HEK293T (cell line): ENCODE measurements around the gene TMEM131L.
"Not testable (repeated sequence)": the region's sequence is repeated elsewhere in the genome, so short reads cannot be mapped to it uniquely, and the experiment has no call there.

Experiments used
- CTCF ChIA-PET: fragments of 350-600 bp; formaldehyde crosslinking; extraction: SDS; loops from one replicate; lab custom pipeline; 2021; ENCODE audit warnings: antibody characterized with exemption, inconsistent platforms; lab: Yijun Ruan, JAX
- POLR2A ChIA-PET: fragments of 350-600 bp; formaldehyde crosslinking; extraction: SDS; loops from one replicate; lab custom pipeline; 2020; ENCODE audit warnings: antibody characterized with exemption, inconsistent platforms; lab: Yijun Ruan, JAX
- DNase-seq: peaks from one replicate; pipeline ENCODE4 v3.0.0; 2012; ENCODE audit warnings: mixed read lengths; ENCODE audit errors: extremely low spot score
- ARNT ChIP-seq: fragments of 450-650 bp; IDR thresholded peaks from 2 replicates; pipeline ENCODE4 v1.6.1; 2017; ENCODE audit warnings: mild to moderate bottlenecking
- BHLHE40 ChIP-seq: fragments of 450-650 bp; IDR thresholded peaks from 2 replicates; pipeline ENCODE4 v1.6.1; 2016; ENCODE audit warnings: mild to moderate bottlenecking, moderate library complexity, borderline replicate concordance
- CTBP1 ChIP-seq: fragments of 450-650 bp; IDR thresholded peaks from 2 replicates; pipeline ENCODE4 v1.6.1; 2016; ENCODE audit warnings: borderline replicate concordance
- ELF4 ChIP-seq: fragments of 450-650 bp; IDR thresholded peaks from 2 replicates; pipeline ENCODE4 v1.6.1; 2017; ENCODE audit warnings: antibody characterized with exemption
- FOXA1 ChIP-seq: fragments of 450-650 bp; IDR thresholded peaks from 2 replicates; pipeline ENCODE4 v1.6.1; 2016; ENCODE audit warnings: mild to moderate bottlenecking
- FOXK2 ChIP-seq: fragments of 450-650 bp; IDR thresholded peaks from 2 replicates; pipeline ENCODE4 v1.6.1; 2016; ENCODE audit warnings: mild to moderate bottlenecking
- FOXM1 ChIP-seq: fragments of 450-650 bp; IDR thresholded peaks from 2 replicates; pipeline ENCODE4 v1.6.1; 2017; ENCODE audit warnings: mild to moderate bottlenecking, borderline replicate concordance
- HDGF ChIP-seq: fragments of 450-650 bp; IDR thresholded peaks from 2 replicates; pipeline ENCODE4 v1.6.1; 2017; ENCODE audit warnings: antibody characterized with exemption, borderline replicate concordance
- L3MBTL2 ChIP-seq: fragments of 450-650 bp; conservative IDR thresholded peaks from 2 replicates; pipeline ENCODE4 v1.6.1; 2016; ENCODE audit warnings: mild to moderate bottlenecking
- LEF1 ChIP-seq: fragments of 450-650 bp; IDR thresholded peaks from 2 replicates; pipeline ENCODE4 v1.6.1; 2017; ENCODE audit warnings: mild to moderate bottlenecking, borderline replicate concordance
- NFRKB ChIP-seq: fragments of 450-650 bp; IDR thresholded peaks from 2 replicates; pipeline ENCODE4 v1.6.1; 2016; ENCODE audit warnings: mild to moderate bottlenecking, moderate library complexity
- SP1 ChIP-seq: fragments of 450-650 bp; IDR thresholded peaks from 2 replicates; pipeline ENCODE4 v1.6.1; 2017
- SUZ12 ChIP-seq: fragments of 450-650 bp; IDR thresholded peaks from 2 replicates; pipeline ENCODE4 v1.6.1; 2016; ENCODE audit warnings: mild to moderate bottlenecking
- TARDBP ChIP-seq: fragments of 450-650 bp; IDR thresholded peaks from 2 replicates; pipeline ENCODE4 v1.6.1; 2016
- ZNF384 ChIP-seq: fragments of 450-650 bp; IDR thresholded peaks from 2 replicates; pipeline ENCODE4 v1.6.1; 2016
- TF ChIP-seq, protein P1 (sequence below): fragments of 450-650 bp; IDR thresholded peaks from 2 replicates; pipeline ENCODE4 v1.6.1; 2016

TMEM131L gene, protein sequence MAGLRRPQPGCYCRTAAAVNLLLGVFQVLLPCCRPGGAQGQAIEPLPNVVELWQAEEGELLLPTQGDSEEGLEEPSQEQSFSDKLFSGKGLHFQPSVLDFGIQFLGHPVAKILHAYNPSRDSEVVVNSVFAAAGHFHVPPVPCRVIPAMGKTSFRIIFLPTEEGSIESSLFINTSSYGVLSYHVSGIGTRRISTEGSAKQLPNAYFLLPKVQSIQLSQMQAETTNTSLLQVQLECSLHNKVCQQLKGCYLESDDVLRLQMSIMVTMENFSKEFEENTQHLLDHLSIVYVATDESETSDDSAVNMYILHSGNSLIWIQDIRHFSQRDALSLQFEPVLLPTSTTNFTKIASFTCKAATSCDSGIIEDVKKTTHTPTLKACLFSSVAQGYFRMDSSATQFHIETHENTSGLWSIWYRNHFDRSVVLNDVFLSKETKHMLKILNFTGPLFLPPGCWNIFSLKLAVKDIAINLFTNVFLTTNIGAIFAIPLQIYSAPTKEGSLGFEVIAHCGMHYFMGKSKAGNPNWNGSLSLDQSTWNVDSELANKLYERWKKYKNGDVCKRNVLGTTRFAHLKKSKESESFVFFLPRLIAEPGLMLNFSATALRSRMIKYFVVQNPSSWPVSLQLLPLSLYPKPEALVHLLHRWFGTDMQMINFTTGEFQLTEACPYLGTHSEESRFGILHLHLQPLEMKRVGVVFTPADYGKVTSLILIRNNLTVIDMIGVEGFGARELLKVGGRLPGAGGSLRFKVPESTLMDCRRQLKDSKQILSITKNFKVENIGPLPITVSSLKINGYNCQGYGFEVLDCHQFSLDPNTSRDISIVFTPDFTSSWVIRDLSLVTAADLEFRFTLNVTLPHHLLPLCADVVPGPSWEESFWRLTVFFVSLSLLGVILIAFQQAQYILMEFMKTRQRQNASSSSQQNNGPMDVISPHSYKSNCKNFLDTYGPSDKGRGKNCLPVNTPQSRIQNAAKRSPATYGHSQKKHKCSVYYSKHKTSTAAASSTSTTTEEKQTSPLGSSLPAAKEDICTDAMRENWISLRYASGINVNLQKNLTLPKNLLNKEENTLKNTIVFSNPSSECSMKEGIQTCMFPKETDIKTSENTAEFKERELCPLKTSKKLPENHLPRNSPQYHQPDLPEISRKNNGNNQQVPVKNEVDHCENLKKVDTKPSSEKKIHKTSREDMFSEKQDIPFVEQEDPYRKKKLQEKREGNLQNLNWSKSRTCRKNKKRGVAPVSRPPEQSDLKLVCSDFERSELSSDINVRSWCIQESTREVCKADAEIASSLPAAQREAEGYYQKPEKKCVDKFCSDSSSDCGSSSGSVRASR (N-terminal part only)

GRCh38 chr4:153466081-153466948, at the start of gene TMEM131L:
Gene TMEM131L, plus strand, starts transcription at chr4:153466360. Its CDS starts 38 bp downstream, at chr4:153466398.
- DNase-seq = peak; percentile 85
- TF ChIP-seq FOXA1 (no peak), CTBP1 (no peak), SUZ12 (no peak), SP1 (no peak), ELF4 (no peak), HDGF (no peak), ZNF384 (no peak), BHLHE40 (no peak)
- TF ChIP-seq, protein P1, sequence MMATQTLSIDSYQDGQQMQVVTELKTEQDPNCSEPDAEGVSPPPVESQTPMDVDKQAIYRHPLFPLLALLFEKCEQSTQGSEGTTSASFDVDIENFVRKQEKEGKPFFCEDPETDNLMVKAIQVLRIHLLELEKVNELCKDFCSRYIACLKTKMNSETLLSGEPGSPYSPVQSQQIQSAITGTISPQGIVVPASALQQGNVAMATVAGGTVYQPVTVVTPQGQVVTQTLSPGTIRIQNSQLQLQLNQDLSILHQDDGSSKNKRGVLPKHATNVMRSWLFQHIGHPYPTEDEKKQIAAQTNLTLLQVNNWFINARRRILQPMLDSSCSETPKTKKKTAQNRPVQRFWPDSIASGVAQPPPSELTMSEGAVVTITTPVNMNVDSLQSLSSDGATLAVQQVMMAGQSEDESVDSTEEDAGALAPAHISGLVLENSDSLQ = no peak
- ChIA-PET CTCF (interaction anchor here (0.9 to 2.5 kb wide), 6 partner anchors 18 to 320 kb away, joined by 3 to 13 read pairs (median 5); no protein-coding TSS in a partner anchor), POLR2A (interaction anchor here (0.6 to 3.4 kb wide), 38 partner anchors 9 to 314 kb away, joined by 3 to 42 read pairs (median 6); partner anchors contain the start of gene MND1)

DNA sequence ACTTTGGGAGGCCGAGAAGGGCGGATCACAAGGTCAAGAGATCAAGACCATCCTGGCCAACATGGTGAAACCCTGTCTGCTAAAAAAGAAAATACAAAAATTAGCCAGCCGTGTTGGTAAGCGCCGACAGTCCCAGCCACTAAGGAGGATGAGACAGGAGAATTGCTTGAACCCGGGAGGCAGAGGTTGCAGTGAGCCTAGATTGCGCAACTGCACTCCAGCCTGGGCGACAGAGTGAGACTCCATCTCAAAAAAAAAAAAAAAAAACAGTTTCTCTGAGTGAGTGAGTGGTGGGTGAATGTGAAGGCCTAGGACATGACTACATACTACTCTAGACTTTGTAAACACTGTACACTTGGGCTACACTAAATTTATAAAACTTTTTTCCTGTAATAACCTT, 49.7 kb upstream of the TMEM131L start:
- POLR2A ChIA-PET = interaction anchor here (1.2 kb wide), 1 partner anchor 50 kb away, joined by 3 read pairs; the partner anchor contains the start of gene TMEM131L
- DNase-seq, CTCF ChIA-PET: not testable (repeated sequence)

DNA sequence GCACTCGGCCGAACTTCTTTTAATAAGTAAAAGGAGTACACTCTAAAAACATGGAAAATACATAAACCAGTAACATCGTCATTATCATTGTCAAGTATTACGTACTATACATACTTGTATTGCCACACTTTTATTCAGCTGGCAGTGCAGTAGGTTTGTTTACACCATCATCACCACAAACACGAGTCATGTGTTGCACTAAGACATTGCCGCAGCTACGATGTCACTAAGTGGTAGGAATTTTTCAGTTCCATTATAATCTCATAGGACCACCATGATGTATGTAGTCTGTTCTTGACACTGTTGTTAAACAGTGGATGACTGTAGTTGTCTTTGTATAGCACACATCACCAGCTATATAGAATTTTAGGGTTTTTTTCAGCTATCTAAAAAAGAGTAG, 48.0 kb upstream of the TMEM131L start:
- TF ChIP-seq SUZ12 (no peak), NFRKB (no peak), SP1 (no peak), ARNT (no peak), LEF1 (no peak)
- CTCF ChIA-PET = no interaction called here
- no peak for DNase-seq
- POLR2A ChIA-PET = no interaction called here

GRCh38 chr4:153418558-153418957, 47.6 kb upstream of the TMEM131L start:
- POLR2A ChIA-PET = no interaction called here
- CTCF ChIA-PET = no interaction called here

GRCh38 chr4:153419029-153419428, 47.1 kb upstream of the TMEM131L start:
- ChIA-PET CTCF (no interaction called here), POLR2A (no interaction called here)
- no peak for DNase-seq
- TF ChIP-seq SUZ12 (no peak), NFRKB (no peak), ARNT (no peak), ELF4 (no peak), FOXM1 (no peak), L3MBTL2 (no peak), FOXK2 (no peak), HDGF (no peak), ZNF384 (no peak), CTBP1 (no peak), FOXA1 (no peak), TARDBP (no peak), BHLHE40 (no peak), SP1 (no peak), LEF1 (no peak)
- TF ChIP-seq, protein P1 = no peak

More at GRCh38 chr4:153418558-153418957, 47.6 kb upstream of the TMEM131L start:
- TF ChIP-seq TARDBP (no peak), ARNT (no peak), SUZ12 (no peak), SP1 (no peak), FOXK2 (no peak)
- DNase-seq = no peak
